ENCODE measurements around the gene ATG9A.

ATG9A gene

DNA sequence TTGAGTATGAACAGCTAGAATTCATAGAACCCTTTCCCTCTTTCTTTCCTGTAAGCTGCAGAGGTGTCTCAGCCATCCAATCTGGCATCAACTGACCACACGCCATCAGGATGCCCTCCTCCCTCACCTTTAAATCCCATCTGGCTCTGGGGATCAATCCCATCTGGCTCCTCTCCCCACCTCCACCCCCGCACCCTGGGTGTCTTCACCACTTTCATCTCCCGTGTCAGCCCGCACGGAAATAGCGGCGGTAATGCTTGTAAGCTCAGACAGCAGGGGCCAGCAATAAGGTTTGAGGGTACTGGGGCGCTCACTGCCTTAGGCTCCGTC lies 23.1 kb upstream of the ATG9A start:
- no peaks in the 10 kb centered on the region for H3K36me3 ChIP-seq (ENCODE audit: insufficient read depth, low read length)
- H3K9me2 ChIP-seq (replicated peaks; ENCODE audit: low read depth, low read length), result no peaks in the 10 kb centered on the region
- H3K4me2 ChIP-seq (ENCODE audit: low read depth, low read length, poor library complexity, severe bottlenecking), result peak overlapping the region; percentile 85
- H3K9me3 ChIP-seq (ENCODE audit: insufficient read depth, low read depth, low read length), result no peaks in the 10 kb centered on the region
- no peaks in the 10 kb centered on the region for H3K79me2 ChIP-seq (ENCODE audit: insufficient read depth, low read length)
- peak overlapping the region; percentile 34; the same call in 1 of the 2 replicates for H2AFZ ChIP-seq (ENCODE audit: low read length)
- peaks cover 55% of the 10 kb centered on the region for H3K4me1 ChIP-seq (ENCODE audit: insufficient read depth, low read length, poor library complexity, severe bottlenecking)
- H3K9ac ChIP-seq (ENCODE audit: low read depth, low read length, poor library complexity, severe bottlenecking), result peak overlapping the region; percentile 47
- H3K4me3 ChIP-seq (ENCODE audit: low read length, poor library complexity, severe bottlenecking), result peak overlapping the region; percentile 73
- H3F3A ChIP-seq (ENCODE audit: low read depth), result no peaks in the 10 kb centered on the region
- H3K27me3 ChIP-seq (ENCODE audit: insufficient read depth, low read length, poor library complexity, severe bottlenecking), result peaks cover 45% of the 10 kb centered on the region
- peaks cover 11% of the 10 kb centered on the region for H4K20me1 ChIP-seq (ENCODE audit: insufficient read depth, low read length, poor library complexity, severe bottlenecking)
- no peak for TF ChIP-seq EZH2phosphoT487 (IDR thresholded peaks at IDR 0.05; ENCODE audit: borderline replicate concordance)

DNA sequence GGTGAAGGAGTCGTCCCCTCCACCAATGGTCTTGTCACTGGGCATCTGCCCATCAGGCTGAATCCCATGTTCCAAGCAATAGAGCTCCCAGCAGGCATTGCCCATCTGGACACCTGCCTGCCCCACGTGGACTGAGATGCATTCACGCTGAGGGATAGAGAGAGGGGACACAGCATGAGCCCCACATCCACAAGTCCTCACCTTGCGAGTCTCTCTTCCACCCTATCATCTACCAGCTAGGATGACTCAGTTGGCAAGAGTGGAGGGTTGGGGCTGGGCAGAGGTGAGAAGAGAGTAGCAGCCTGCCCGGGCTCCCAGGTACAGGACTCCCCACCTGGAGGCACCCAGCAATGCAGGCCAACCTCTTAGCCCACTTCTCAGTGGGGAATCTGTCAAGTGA lies 22.6 kb upstream of the ATG9A start:
- peaks cover 45% of the 10 kb centered on the region for H3K27me3 ChIP-seq (ENCODE audit: insufficient read depth, low read length, poor library complexity, severe bottlenecking)
- H3K9me2 ChIP-seq (replicated peaks; ENCODE audit: low read depth, low read length), result no peaks in the 10 kb centered on the region
- H2AFZ ChIP-seq (ENCODE audit: low read length), result no peak overlapping the region
- peaks cover 15% of the 10 kb centered on the region for H4K20me1 ChIP-seq (ENCODE audit: insufficient read depth, low read length, poor library complexity, severe bottlenecking)
- TF ChIP-seq, protein P1, sequence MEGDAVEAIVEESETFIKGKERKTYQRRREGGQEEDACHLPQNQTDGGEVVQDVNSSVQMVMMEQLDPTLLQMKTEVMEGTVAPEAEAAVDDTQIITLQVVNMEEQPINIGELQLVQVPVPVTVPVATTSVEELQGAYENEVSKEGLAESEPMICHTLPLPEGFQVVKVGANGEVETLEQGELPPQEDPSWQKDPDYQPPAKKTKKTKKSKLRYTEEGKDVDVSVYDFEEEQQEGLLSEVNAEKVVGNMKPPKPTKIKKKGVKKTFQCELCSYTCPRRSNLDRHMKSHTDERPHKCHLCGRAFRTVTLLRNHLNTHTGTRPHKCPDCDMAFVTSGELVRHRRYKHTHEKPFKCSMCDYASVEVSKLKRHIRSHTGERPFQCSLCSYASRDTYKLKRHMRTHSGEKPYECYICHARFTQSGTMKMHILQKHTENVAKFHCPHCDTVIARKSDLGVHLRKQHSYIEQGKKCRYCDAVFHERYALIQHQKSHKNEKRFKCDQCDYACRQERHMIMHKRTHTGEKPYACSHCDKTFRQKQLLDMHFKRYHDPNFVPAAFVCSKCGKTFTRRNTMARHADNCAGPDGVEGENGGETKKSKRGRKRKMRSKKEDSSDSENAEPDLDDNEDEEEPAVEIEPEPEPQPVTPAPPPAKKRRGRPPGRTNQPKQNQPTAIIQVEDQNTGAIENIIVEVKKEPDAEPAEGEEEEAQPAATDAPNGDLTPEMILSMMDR (conservative IDR thresholded peaks at IDR 0.05; ENCODE audit: low read length), result no peak
- TF ChIP-seq EZH2phosphoT487 (IDR thresholded peaks at IDR 0.05; ENCODE audit: borderline replicate concordance), result no peak
- no peaks in the 10 kb centered on the region for H3K79me2 ChIP-seq (ENCODE audit: insufficient read depth, low read length)
- peak overlapping the region; percentile 73 for H3K4me3 ChIP-seq (ENCODE audit: low read length, poor library complexity, severe bottlenecking)
- H3K9ac ChIP-seq (ENCODE audit: low read depth, low read length, poor library complexity, severe bottlenecking), result peak overlapping the region; percentile 47
- H3K4me2 ChIP-seq (ENCODE audit: low read depth, low read length, poor library complexity, severe bottlenecking), result peak overlapping the region; percentile 85
- H3K4me1 ChIP-seq (ENCODE audit: insufficient read depth, low read length, poor library complexity, severe bottlenecking), result peaks cover 60% of the 10 kb centered on the region
- H3F3A ChIP-seq (ENCODE audit: low read depth), result no peaks in the 10 kb centered on the region
- H3K9me3 ChIP-seq (ENCODE audit: insufficient read depth, low read depth, low read length), result no peaks in the 10 kb centered on the region
- H3K36me3 ChIP-seq (ENCODE audit: insufficient read depth, low read length), result no peaks in the 10 kb centered on the region

DNA sequence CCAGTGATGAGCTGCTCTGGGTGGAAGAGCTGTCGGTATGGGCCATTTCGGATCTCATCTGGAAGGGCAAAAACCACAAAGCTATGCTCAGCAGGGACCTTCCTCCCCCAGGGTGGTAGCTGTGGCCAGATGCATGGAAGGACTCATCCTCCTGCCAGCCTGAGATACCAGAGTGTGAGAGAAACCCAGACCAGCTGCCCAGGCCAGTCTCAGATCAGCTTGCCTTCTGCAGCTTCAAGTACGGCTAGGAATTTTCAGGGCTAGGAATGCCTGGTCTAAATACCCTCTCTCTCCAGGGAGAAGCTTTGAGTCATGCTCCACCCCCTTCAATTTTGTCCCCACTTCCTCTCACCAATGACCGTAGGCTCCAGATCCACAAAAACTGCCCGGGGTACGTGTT lies 22.2 kb upstream of the ATG9A start:
- Histone ChIP-seq H3K4me3 (ENCODE audit: low read length, poor library complexity, severe bottlenecking) (no peak overlapping the region), H3K4me2 (ENCODE audit: low read depth, low read length, poor library complexity, severe bottlenecking) (peak overlapping the region; percentile 85), H3K9me2 (replicated peaks; ENCODE audit: low read depth, low read length) (no peaks in the 10 kb centered on the region), H3F3A (ENCODE audit: low read depth) (no peaks in the 10 kb centered on the region), H3K9me3 (ENCODE audit: insufficient read depth, low read depth, low read length) (no peaks in the 10 kb centered on the region), H3K36me3 (ENCODE audit: insufficient read depth, low read length) (no peaks in the 10 kb centered on the region), H4K20me1 (ENCODE audit: insufficient read depth, low read length, poor library complexity, severe bottlenecking) (peaks cover 17% of the 10 kb centered on the region), H3K79me2 (ENCODE audit: insufficient read depth, low read length) (peaks cover 2% of the 10 kb centered on the region; the same call in 1 of the 2 replicates), H3K4me1 (ENCODE audit: insufficient read depth, low read length, poor library complexity, severe bottlenecking) (peaks cover 64% of the 10 kb centered on the region), H3K9ac (ENCODE audit: low read depth, low read length, poor library complexity, severe bottlenecking) (no peak overlapping the region), H3K27me3 (ENCODE audit: insufficient read depth, low read length, poor library complexity, severe bottlenecking) (peaks cover 45% of the 10 kb centered on the region), H2AFZ (ENCODE audit: low read length) (no peak overlapping the region)
- TF ChIP-seq EZH2phosphoT487 (IDR thresholded peaks at IDR 0.05; ENCODE audit: borderline replicate concordance), result no peak
- TF ChIP-seq, protein P1 (conservative IDR thresholded peaks at IDR 0.05; ENCODE audit: low read length), result no peak

DNA sequence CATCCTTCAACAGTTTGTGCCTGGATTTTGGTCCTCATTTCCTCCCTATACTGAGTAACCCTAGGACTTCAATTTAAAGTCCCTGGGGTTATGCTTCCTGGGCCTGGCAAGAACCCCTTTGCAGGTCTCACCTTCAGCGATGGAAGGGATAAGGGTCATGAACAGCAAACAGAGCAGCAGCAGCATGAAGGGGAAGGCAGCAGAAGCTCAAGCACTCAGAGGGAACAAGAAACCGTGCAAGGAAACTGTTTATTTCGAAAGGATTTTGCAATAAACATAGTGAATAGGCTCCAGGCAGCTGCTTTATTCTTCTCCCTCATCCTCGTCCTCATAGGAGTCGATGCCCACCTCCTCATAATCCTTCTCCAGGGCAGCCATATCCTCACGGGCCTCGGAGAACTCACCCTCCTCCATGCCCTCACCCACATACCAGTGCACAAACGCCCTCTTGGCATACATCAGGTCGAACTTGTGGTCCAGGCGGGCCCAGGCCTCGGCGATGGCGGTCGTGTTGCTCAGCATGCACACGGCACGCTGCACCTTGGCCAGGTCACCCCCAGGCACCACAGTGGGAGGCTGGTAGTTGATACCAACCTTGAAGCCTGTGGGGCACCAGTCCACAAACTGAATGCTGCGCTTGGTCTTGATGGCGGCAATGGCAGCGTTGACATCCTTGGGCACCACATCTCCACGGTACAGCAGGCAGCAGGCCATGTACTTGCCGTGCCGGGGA lies 20.8 kb upstream of the ATG9A start:
- Histone ChIP-seq H3F3A (ENCODE audit: low read depth) (no peaks in the 10 kb centered on the region), H3K9ac (ENCODE audit: low read depth, low read length, poor library complexity, severe bottlenecking) (peak overlapping the region; percentile 25), H3K27me3 (ENCODE audit: insufficient read depth, low read length, poor library complexity, severe bottlenecking) (peaks cover 35% of the 10 kb centered on the region), H2AFZ (ENCODE audit: low read length) (no peak overlapping the region), H4K20me1 (ENCODE audit: insufficient read depth, low read length, poor library complexity, severe bottlenecking) (peaks cover 27% of the 10 kb centered on the region), H3K4me2 (ENCODE audit: low read depth, low read length, poor library complexity, severe bottlenecking) (peak overlapping the region; percentile 78), H3K4me1 (ENCODE audit: insufficient read depth, low read length, poor library complexity, severe bottlenecking) (peaks cover 73% of the 10 kb centered on the region), H3K4me3 (ENCODE audit: low read length, poor library complexity, severe bottlenecking) (peak overlapping the region; percentile 46), H3K9me3 (ENCODE audit: insufficient read depth, low read depth, low read length) (no peaks in the 10 kb centered on the region), H3K9me2 (replicated peaks; ENCODE audit: low read depth, low read length) (no peaks in the 10 kb centered on the region), H3K79me2 (ENCODE audit: insufficient read depth, low read length) (peaks cover 15% of the 10 kb centered on the region), H3K36me3 (ENCODE audit: insufficient read depth, low read length) (no peaks in the 10 kb centered on the region)
- TF ChIP-seq EZH2phosphoT487 (IDR thresholded peaks at IDR 0.05; ENCODE audit: borderline replicate concordance), result no peak
- TF ChIP-seq, protein P1 (conservative IDR thresholded peaks at IDR 0.05; ENCODE audit: low read length), result no peak
